Mesenchymal stem cell (in vitro differentiated cells and primary cell): ENCODE data around the gene KREMEN1.

ENCODE experiments used
- DNase-seq: peaks from one replicate; pipeline ENCODE4 v3.0.0-alpha.2; 2013
- H2AFZ ChIP-seq: one replicate; pipeline ENCODE4 v1.6.1; 2013; ENCODE audit warnings: low read depth, mild to moderate bottlenecking, control low read depth, inconsistent platforms, low read length, moderate library complexity
- H2AK5ac ChIP-seq: 2 replicates; pipeline ENCODE4 v1.6.1; 2013; ENCODE audit warnings: low read length, moderate library complexity, mild to moderate bottlenecking, inconsistent platforms; ENCODE audit not compliant: severe bottlenecking
- H2BK120ac ChIP-seq: one replicate; pipeline ENCODE4 v1.6.1; 2013; ENCODE audit warnings: low read depth, mild to moderate bottlenecking, inconsistent platforms, low read length, moderate library complexity
- H2BK12ac ChIP-seq, 2 experiments: one replicate each; pipeline ENCODE4 v1.6.1; 2013; ENCODE audit warnings: inconsistent platforms in 2 of 2, low read length in 2 of 2, mild to moderate bottlenecking in 2 of 2, moderate library complexity in 2 of 2, control low read depth in 1 of 2
- H2BK15ac ChIP-seq: one replicate; pipeline ENCODE4 v1.6.1; 2013; ENCODE audit warnings: mild to moderate bottlenecking, low read depth, inconsistent platforms; ENCODE audit not compliant: poor library complexity, severe bottlenecking
- H2BK5ac ChIP-seq: 2 replicates; pipeline ENCODE4 v1.6.1; 2013; ENCODE audit warnings: low read depth, mild to moderate bottlenecking, low read length, control low read depth, inconsistent platforms; ENCODE audit not compliant: poor library complexity, severe bottlenecking
- H3K14ac ChIP-seq, 2 experiments: one replicate each; pipeline ENCODE4 v1.6.1; 2013; ENCODE audit warnings: inconsistent platforms in 2 of 2, low read length in 2 of 2, control low read depth in 1 of 2, mild to moderate bottlenecking in 1 of 2, moderate library complexity in 1 of 2
- H3K18ac ChIP-seq, 2 experiments: one replicate each; pipeline ENCODE4 v1.6.1; 2013; ENCODE audit warnings: inconsistent platforms in 2 of 2, low read length in 2 of 2, control low read depth in 1 of 2, low read depth in 1 of 2, mild to moderate bottlenecking in 1 of 2
- H3K23ac ChIP-seq, 2 experiments: one replicate each; pipeline ENCODE4 v1.6.1; 2013; ENCODE audit warnings: inconsistent platforms in 2 of 2, low read length in 2 of 2, mild to moderate bottlenecking in 2 of 2, moderate library complexity in 2 of 2, control low read depth in 1 of 2
- H3K27ac ChIP-seq: 2 replicates; pipeline ENCODE4 v1.5.1; 2013; ENCODE audit warnings: mild to moderate bottlenecking, moderate library complexity, low read length, control low read depth, inconsistent platforms; ENCODE audit not compliant: poor library complexity, severe bottlenecking
- H3K27me3 ChIP-seq, 2 experiments: 2 replicates each; pipeline versions ENCODE4 v1.6.1 to v1.7.0; 2013; ENCODE audit warnings: low read length in 2 of 2, mild to moderate bottlenecking in 2 of 2, moderate library complexity in 2 of 2, control low read depth in 1 of 2, inconsistent platforms in 1 of 2; ENCODE audit not compliant: control insufficient read depth in 1 of 2, insufficient read depth in 1 of 2
- H3K36me3 ChIP-seq, 2 experiments: 2 replicates each; pipeline versions ENCODE4 v1.6.1 to v1.7.0; 2013; ENCODE audit warnings: low read length in 2 of 2, control low read depth in 1 of 2, inconsistent platforms in 1 of 2, low read depth in 1 of 2, mild to moderate bottlenecking in 1 of 2; ENCODE audit not compliant: insufficient read depth in 2 of 2, control insufficient read depth in 1 of 2
- H3K4ac ChIP-seq, 2 experiments: one replicate each; pipeline ENCODE4 v1.6.1; 2013; ENCODE audit warnings: inconsistent platforms in 2 of 2, low read length in 2 of 2, mild to moderate bottlenecking in 2 of 2, moderate library complexity in 2 of 2, control low read depth in 1 of 2, low read depth in 1 of 2
- H3K4me1 ChIP-seq: 2 replicates; pipeline ENCODE4 v1.6.1; 2013; ENCODE audit warnings: low read depth, low read length, control low read depth; ENCODE audit not compliant: control insufficient read depth, insufficient read depth
- H3K4me2 ChIP-seq: 2 replicates; pipeline ENCODE4 v1.6.1; 2013; ENCODE audit warnings: low read length, mild to moderate bottlenecking, inconsistent platforms; ENCODE audit not compliant: poor library complexity, severe bottlenecking
- H3K4me3 ChIP-seq, 2 experiments: 2 replicates each; pipeline versions ENCODE4 v1.5.1 to v1.7.0; 2013; ENCODE audit warnings: low read length in 2 of 2, mild to moderate bottlenecking in 2 of 2, control low read depth in 1 of 2, low read depth in 1 of 2; ENCODE audit not compliant: insufficient read depth in 1 of 2
- H3K79me1 ChIP-seq: replicated peaks from 2 replicates; pipeline ENCODE4 v1.6.1; 2013; ENCODE audit warnings: mild to moderate bottlenecking, control low read depth, low read length, inconsistent platforms; ENCODE audit not compliant: poor library complexity, severe bottlenecking
- H3K9ac ChIP-seq: 2 replicates; pipeline ENCODE4 v1.7.0; 2013; ENCODE audit warnings: mild to moderate bottlenecking, low read length, moderate library complexity
- H3K9me3 ChIP-seq: 2 replicates; pipeline ENCODE4 v1.7.0; 2013; ENCODE audit warnings: mild to moderate bottlenecking, low read length; ENCODE audit not compliant: control insufficient read depth
- H4K8ac ChIP-seq: one replicate; pipeline ENCODE4 v1.6.1; 2013; ENCODE audit warnings: inconsistent platforms, mild to moderate bottlenecking, low read length, moderate library complexity
- H4K91ac ChIP-seq: one replicate; pipeline ENCODE4 v1.6.1; 2013; ENCODE audit warnings: mild to moderate bottlenecking, low read length, inconsistent platforms
- WGBS: methylation state at CpG from one replicate; pipeline ENCODE4 v1.1.7; 2013; ENCODE audit warnings: mixed read lengths; 5-methylcytosine and 5-hydroxymethylcytosine counted together

KREMEN1 gene

DNA sequence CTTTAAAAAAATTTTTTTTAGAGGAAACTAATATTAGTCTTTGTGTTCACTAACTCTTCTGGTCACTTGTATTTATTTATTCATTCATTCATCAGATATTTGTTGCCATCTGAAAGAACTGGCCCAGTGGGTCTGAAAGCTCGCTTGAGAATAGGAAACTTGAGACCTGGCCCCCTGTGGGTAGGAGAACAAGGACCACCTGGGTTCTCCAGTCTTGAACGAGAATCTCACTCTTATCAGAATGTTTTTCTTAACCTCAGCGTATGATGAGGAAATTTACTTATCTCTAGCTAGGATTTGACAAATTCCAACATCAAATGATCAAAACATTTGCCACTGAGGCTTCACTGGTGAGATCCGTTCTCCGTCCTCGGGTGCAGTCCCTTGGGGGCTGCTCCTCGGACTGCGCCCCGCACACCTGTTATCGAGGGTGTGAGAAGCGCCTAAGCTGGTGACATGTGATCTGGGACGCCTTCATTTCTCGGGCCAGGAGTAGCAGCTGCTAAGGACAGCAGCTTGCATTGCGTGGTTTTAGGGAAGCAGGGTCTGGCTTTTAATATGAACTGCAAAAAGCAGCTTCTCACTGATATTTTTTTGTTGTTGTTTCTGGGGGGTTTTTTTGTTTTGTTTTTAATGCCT is 17.5 kb upstream of the KREMEN1 start:
- Histone ChIP-seq H3K23ac (no peak overlapping the region), H3K9me3 (no peaks in the 10 kb centered on the region), H3K79me1 (no peaks in the 10 kb centered on the region), H2BK12ac (no peak overlapping the region), H3K36me3 (peaks cover 4 to 16% of the 10 kb centered on the region in 2 experiments), H3K14ac (no peak overlapping the region), H3K4ac (no peak overlapping the region), H2BK5ac (no peak overlapping the region), H2AK5ac (no peak overlapping the region), H3K27ac (no peak overlapping the region), H3K9ac (no peak overlapping the region), H2AFZ (no peak overlapping the region), H3K4me2 (no peak overlapping the region), H4K8ac (no peak overlapping the region), H3K4me1 (no peaks in the 10 kb centered on the region), H4K91ac (no peak overlapping the region), H2BK120ac (no peak overlapping the region), H3K27me3 (peaks cover 0 to 2% of the 10 kb centered on the region in 2 experiments), H3K4me3 (no peak overlapping the region), H3K18ac (no peak overlapping the region), H2BK15ac (no peak overlapping the region)
- no peak for DNase-seq
- WGBS: 83% methylated on average over 14 of the region's 14 CpGs

DNA sequence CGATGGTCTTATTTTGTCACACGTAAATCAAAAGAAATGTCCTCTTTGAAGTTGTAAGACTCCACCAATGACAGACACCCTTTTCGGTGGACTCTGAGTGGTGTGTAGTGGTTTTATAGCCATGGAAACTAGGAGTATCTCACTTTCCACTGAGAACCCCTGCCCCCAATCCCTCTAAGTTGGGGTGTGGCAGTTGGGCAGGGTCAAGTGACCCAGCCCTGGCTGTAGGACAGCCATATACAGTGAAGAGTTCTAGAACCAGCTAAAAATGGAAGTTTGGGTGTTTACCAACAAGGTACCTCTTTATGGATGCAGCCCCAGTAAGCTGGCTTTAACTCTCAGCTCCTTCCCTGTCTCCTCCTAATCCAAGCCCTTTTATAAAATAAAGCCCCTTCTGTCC is 16.4 kb upstream of the KREMEN1 start:
- H3K27ac ChIP-seq: no peak overlapping the region
- no peak overlapping the region for H3K4me3 ChIP-seq
- WGBS: 97% methylated on average over 3 of the region's 3 CpGs
- peaks cover 0 to 5% of the 10 kb centered on the region in 2 experiments for H3K27me3 ChIP-seq
- no peaks in the 10 kb centered on the region for H3K4me1 ChIP-seq
- no peak overlapping the region for H3K23ac ChIP-seq
- H2BK15ac ChIP-seq: no peak overlapping the region
- DNase-seq: no peak
- H3K79me1 ChIP-seq: no peaks in the 10 kb centered on the region
- H2BK5ac ChIP-seq: no peak overlapping the region
- H4K8ac ChIP-seq: no peak overlapping the region
- peaks cover 0 to 7% of the 10 kb centered on the region in 2 experiments for H3K36me3 ChIP-seq
- H2AK5ac ChIP-seq: no peak overlapping the region
- H3K14ac ChIP-seq: no peak overlapping the region
- no peak overlapping the region for H3K9ac ChIP-seq
- no peak overlapping the region for H2BK12ac ChIP-seq
- no peak overlapping the region for H4K91ac ChIP-seq
- no peak overlapping the region for H2BK120ac ChIP-seq
- no peaks in the 10 kb centered on the region for H3K9me3 ChIP-seq
- no peak overlapping the region for H2AFZ ChIP-seq
- no peak overlapping the region for H3K4me2 ChIP-seq
- no peak overlapping the region for H3K4ac ChIP-seq
- no peak overlapping the region for H3K18ac ChIP-seq

GRCh38 chr22:29060251-29060869 is 12.5 kb upstream of the KREMEN1 start:
- Histone ChIP-seq H3K27ac (no peak overlapping the region), H3K23ac (no peak overlapping the region), H2BK5ac (no peak overlapping the region), H3K9me3 (no peaks in the 10 kb centered on the region), H2BK12ac (no peak overlapping the region), H3K4me3 (no peak overlapping the region), H3K14ac (no peak overlapping the region), H3K4ac (no peak overlapping the region), H3K79me1 (no peaks in the 10 kb centered on the region), H2BK120ac (no peak overlapping the region), H3K4me1 (no peaks in the 10 kb centered on the region), H2BK15ac (no peak overlapping the region), H4K91ac (no peak overlapping the region), H2AFZ (no peak overlapping the region), H2AK5ac (no peak overlapping the region), H3K9ac (no peak overlapping the region), H3K4me2 (no peak overlapping the region), H4K8ac (no peak overlapping the region), H3K27me3 (peaks cover 0 to 16% of the 10 kb centered on the region in 2 experiments), H3K36me3 (no peaks in the 10 kb centered on the region), H3K18ac (no peak overlapping the region)
- DNase-seq: no peak
- 93% methylated on average over 12 of the region's 12 CpGs for WGBS

GRCh38 chr22:29060931-29061330 is 11.9 kb upstream of the KREMEN1 start:
- Histone ChIP-seq H2BK15ac (no peak overlapping the region), H3K36me3 (no peaks in the 10 kb centered on the region), H3K27ac (no peak overlapping the region), H3K18ac (no peak overlapping the region), H3K9ac (no peak overlapping the region), H2BK120ac (no peak overlapping the region), H4K91ac (no peak overlapping the region), H3K9me3 (no peaks in the 10 kb centered on the region), H3K23ac (no peak overlapping the region), H2AFZ (no peak overlapping the region), H3K4ac (no peak overlapping the region), H3K14ac (no peak overlapping the region), H2BK5ac (no peak overlapping the region), H3K4me2 (no peak overlapping the region), H4K8ac (no peak overlapping the region), H3K79me1 (no peaks in the 10 kb centered on the region), H2AK5ac (no peak overlapping the region), H3K4me1 (no peaks in the 10 kb centered on the region), H3K27me3 (peaks cover 0 to 16% of the 10 kb centered on the region in 2 experiments), H2BK12ac (no peak overlapping the region), H3K4me3 (no peak overlapping the region)
- no peak for DNase-seq
- WGBS: 83% methylated on average over 7 of the region's 7 CpGs
